ENCODE results near the gene CTNNA3. TPM values are rescaled to one million over a fixed set of nuclear protein-coding genes. Genes with fewer than 3 reads are reported as not detected.

Gene CTNNA3
- total RNA-seq, 1 experiment from 2014 or later: 0.02 TPM

GRCh38 chr10:66281327-66281726, 1414.7 kb downstream of the CTNNA3 start:
- BruUV-seq (replicated peaks): no TSS peak
- TF ChIP-seq CTCF (IDR thresholded peaks at IDR 0.05; ENCODE audit: unreplicated experiment): no peak
- no peak for DNase-seq (ENCODE audit: unreplicated experiment)
- Mint-ChIP-seq H3K4me1 (ENCODE audit: insufficient read depth, unreplicated experiment) (no peaks in the 10 kb centered on the region), H3K27me3 (ENCODE audit: insufficient read depth, unreplicated experiment) (no peaks in the 10 kb centered on the region), H3K27ac (ENCODE audit: low read depth, unreplicated experiment) (no peak overlapping the region), H3K9me3 (ENCODE audit: unreplicated experiment) (no peaks in the 10 kb centered on the region), H3K4me3 (ENCODE audit: unreplicated experiment) (no peak overlapping the region), H3K36me3 (ENCODE audit: insufficient read depth, unreplicated experiment) (no peaks in the 10 kb centered on the region)
- intact Hi-C loops (cut with micrococcal nuclease): no loop called here
- CTCF ChIA-PET: no interaction called here
- POLR2A ChIA-PET: no interaction called here

- H3K4me3 Mint-ChIP-seq (ENCODE audit: unreplicated experiment): no peak overlapping the region
- no peak overlapping the region for H3K27ac Mint-ChIP-seq (ENCODE audit: low read depth, unreplicated experiment)
- CTCF ChIA-PET: interaction anchor here (0.5 to 0.7 kb wide), 3 partner anchors 112 to 1798 kb away, joined by 3 to 4 read pairs (median 3); no protein-coding TSS in a partner anchor
- POLR2A ChIA-PET: no interaction called here
- peak; percentile 14 for TF ChIP-seq CTCF (IDR thresholded peaks at IDR 0.05; ENCODE audit: unreplicated experiment)
- DNase-seq (ENCODE audit: unreplicated experiment): no peak
- no TSS peak for BruUV-seq (replicated peaks)
- no peaks in the 10 kb centered on the region for H3K4me1 Mint-ChIP-seq (ENCODE audit: insufficient read depth, unreplicated experiment)
- intact Hi-C loops (cut with micrococcal nuclease): no loop called here
- H3K36me3 Mint-ChIP-seq (ENCODE audit: insufficient read depth, unreplicated experiment): no peaks in the 10 kb centered on the region
- no peaks in the 10 kb centered on the region for H3K27me3 Mint-ChIP-seq (ENCODE audit: insufficient read depth, unreplicated experiment)
- no peaks in the 10 kb centered on the region for H3K9me3 Mint-ChIP-seq (ENCODE audit: unreplicated experiment)
These were observed 1418.5 kb downstream of the CTNNA3 start for GRCh38 chr10:66277481-66277880.

- Mint-ChIP-seq H3K27me3 (ENCODE audit: insufficient read depth, unreplicated experiment) (no peaks in the 10 kb centered on the region), H3K36me3 (ENCODE audit: insufficient read depth, unreplicated experiment) (no peaks in the 10 kb centered on the region), H3K9me3 (ENCODE audit: unreplicated experiment) (no peaks in the 10 kb centered on the region), H3K27ac (ENCODE audit: low read depth, unreplicated experiment) (no peak overlapping the region), H3K4me3 (ENCODE audit: unreplicated experiment) (no peak overlapping the region), H3K4me1 (ENCODE audit: insufficient read depth, unreplicated experiment) (no peaks in the 10 kb centered on the region)
- ChIA-PET POLR2A (interaction anchor here (0.6 kb wide), 1 partner anchor 545 kb away, joined by 3 read pairs; no protein-coding TSS in a partner anchor), CTCF (no interaction called here)
- no TSS peak for BruUV-seq (replicated peaks)
- no peak for TF ChIP-seq CTCF (IDR thresholded peaks at IDR 0.05; ENCODE audit: unreplicated experiment)
- no peak for DNase-seq (ENCODE audit: unreplicated experiment)
- intact Hi-C loops (cut with micrococcal nuclease): no loop called here
These were observed 1422.0 kb downstream of the CTNNA3 start for GRCh38 chr10:66273966-66274519.

- no TSS peak for BruUV-seq (replicated peaks)
- no peak overlapping the region for H3K27ac Mint-ChIP-seq (ENCODE audit: low read depth, unreplicated experiment)
- intact Hi-C loops (cut with micrococcal nuclease): no loop called here
- H3K27me3 Mint-ChIP-seq (ENCODE audit: insufficient read depth, unreplicated experiment): no peaks in the 10 kb centered on the region
- H3K9me3 Mint-ChIP-seq (ENCODE audit: unreplicated experiment): no peaks in the 10 kb centered on the region
- H3K36me3 Mint-ChIP-seq (ENCODE audit: insufficient read depth, unreplicated experiment): no peaks in the 10 kb centered on the region
- no peak for DNase-seq (ENCODE audit: unreplicated experiment)
- no peak for TF ChIP-seq CTCF (IDR thresholded peaks at IDR 0.05; ENCODE audit: unreplicated experiment)
- H3K4me3 Mint-ChIP-seq (ENCODE audit: unreplicated experiment): no peak overlapping the region
- ChIA-PET POLR2A (no interaction called here), CTCF (interaction anchor here (0.6 kb wide), 1 partner anchor 71 kb away, joined by 3 read pairs; no protein-coding TSS in a partner anchor)
- no peaks in the 10 kb centered on the region for H3K4me1 Mint-ChIP-seq (ENCODE audit: insufficient read depth, unreplicated experiment)
These were observed 1430.6 kb downstream of the CTNNA3 start for GRCh38 chr10:66265398-66265797.
